ENCODE results near the gene LRRC4.

LRRC4 gene

GRCh38 chr7:128027485-128027980 lies 3.7 kb downstream of the LRRC4 start:
- Histone ChIP-seq H3K9me3 (ENCODE audit: control insufficient read depth, low read length) (no peaks in the 10 kb centered on the region), H4K8ac (ENCODE audit: low read length) (no peak overlapping the region), H3K27ac (ENCODE audit: low read length, poor library complexity, severe bottlenecking) (no peak overlapping the region), H2BK15ac (ENCODE audit: low read depth, poor library complexity, severe bottlenecking) (no peak overlapping the region), H3K27me3 (ENCODE audit: control insufficient read depth in 1 of 2, insufficient read depth in 1 of 2, low read length in 2 of 2) (peaks cover 0 to 6% of the 10 kb centered on the region in 2 experiments), H2BK120ac (ENCODE audit: low read depth, low read length) (no peak overlapping the region), H3K79me1 (replicated peaks; ENCODE audit: low read length, poor library complexity, severe bottlenecking) (peaks cover 33% of the 10 kb centered on the region), H3K14ac (ENCODE audit: low read length in 2 of 2) (no peak overlapping the region), H3K4ac (ENCODE audit: low read depth in 1 of 2, low read length in 2 of 2) (no peak overlapping the region), H3K4me1 (ENCODE audit: control insufficient read depth, insufficient read depth, low read depth, low read length) (peaks cover 12% of the 10 kb centered on the region), H2BK12ac (ENCODE audit: low read length in 2 of 2) (no peak overlapping the region), H3K4me2 (ENCODE audit: low read length, poor library complexity, severe bottlenecking) (no peak overlapping the region), H2AK5ac (ENCODE audit: low read length, severe bottlenecking) (no peak overlapping the region), H4K91ac (ENCODE audit: low read length) (no peak overlapping the region), H2BK5ac (ENCODE audit: low read depth, low read length, poor library complexity, severe bottlenecking) (no peak overlapping the region), H3K18ac (ENCODE audit: low read depth in 1 of 2, low read length in 2 of 2) (no peak overlapping the region), H3K4me3 (ENCODE audit: insufficient read depth in 1 of 2, low read depth in 1 of 2, low read length in 2 of 2) (no peak overlapping the region), H3K9ac (ENCODE audit: low read length) (no peak overlapping the region), H3K23ac (ENCODE audit: low read length in 2 of 2) (no peak overlapping the region), H2AFZ (ENCODE audit: low read depth, low read length) (no peak overlapping the region), H3K36me3 (ENCODE audit: control insufficient read depth in 1 of 2, insufficient read depth in 2 of 2, low read depth in 1 of 2, low read length in 2 of 2) (peaks cover 8 to 20% of the 10 kb centered on the region in 2 experiments)
- 67% methylated on average over 4 of the region's 4 CpGs for WGBS
- no peak for DNase-seq

GRCh38 chr7:128026551-128026950 lies 4.7 kb downstream of the LRRC4 start:
- Histone ChIP-seq H2BK12ac (ENCODE audit: low read length in 2 of 2) (no peak overlapping the region), H3K4me3 (ENCODE audit: insufficient read depth in 1 of 2, low read depth in 1 of 2, low read length in 2 of 2) (no peak overlapping the region), H2BK15ac (ENCODE audit: low read depth, poor library complexity, severe bottlenecking) (no peak overlapping the region), H3K4me2 (ENCODE audit: low read length, poor library complexity, severe bottlenecking) (no peak overlapping the region), H3K23ac (ENCODE audit: low read length in 2 of 2) (no peak overlapping the region), H3K79me1 (replicated peaks; ENCODE audit: low read length, poor library complexity, severe bottlenecking) (peaks cover 33% of the 10 kb centered on the region), H3K27me3 (ENCODE audit: control insufficient read depth in 1 of 2, insufficient read depth in 1 of 2, low read length in 2 of 2) (peaks cover 0 to 6% of the 10 kb centered on the region in 2 experiments), H3K9me3 (ENCODE audit: control insufficient read depth, low read length) (no peaks in the 10 kb centered on the region), H2AK5ac (ENCODE audit: low read length, severe bottlenecking) (no peak overlapping the region), H4K8ac (ENCODE audit: low read length) (no peak overlapping the region), H3K27ac (ENCODE audit: low read length, poor library complexity, severe bottlenecking) (no peak overlapping the region), H2BK120ac (ENCODE audit: low read depth, low read length) (no peak overlapping the region), H4K91ac (ENCODE audit: low read length) (no peak overlapping the region), H3K4me1 (ENCODE audit: control insufficient read depth, insufficient read depth, low read depth, low read length) (peaks cover 11% of the 10 kb centered on the region), H3K14ac (ENCODE audit: low read length in 2 of 2) (no peak overlapping the region), H3K9ac (ENCODE audit: low read length) (no peak overlapping the region), H2AFZ (ENCODE audit: low read depth, low read length) (no peak overlapping the region), H3K36me3 (ENCODE audit: control insufficient read depth in 1 of 2, insufficient read depth in 2 of 2, low read depth in 1 of 2, low read length in 2 of 2) (peaks cover 8 to 20% of the 10 kb centered on the region in 2 experiments), H3K4ac (ENCODE audit: low read depth in 1 of 2, low read length in 2 of 2) (no peak overlapping the region), H2BK5ac (ENCODE audit: low read depth, low read length, poor library complexity, severe bottlenecking) (no peak overlapping the region), H3K18ac (ENCODE audit: low read depth in 1 of 2, low read length in 2 of 2) (no peak overlapping the region)
- 96% methylated on average over 2 of the region's 2 CpGs for WGBS
- DNase-seq = no peak

- Histone ChIP-seq H4K91ac (ENCODE audit: low read length) (no peak overlapping the region), H3K27me3 (ENCODE audit: control insufficient read depth in 1 of 2, insufficient read depth in 1 of 2, low read length in 2 of 2) (peaks cover 0 to 6% of the 10 kb centered on the region in 2 experiments), H3K14ac (ENCODE audit: low read length in 2 of 2) (no peak overlapping the region), H3K18ac (ENCODE audit: low read depth in 1 of 2, low read length in 2 of 2) (no peak overlapping the region), H2BK120ac (ENCODE audit: low read depth, low read length) (no peak overlapping the region), H2AK5ac (ENCODE audit: low read length, severe bottlenecking) (no peak overlapping the region), H2BK15ac (ENCODE audit: low read depth, poor library complexity, severe bottlenecking) (no peak overlapping the region), H3K36me3 (ENCODE audit: control insufficient read depth in 1 of 2, insufficient read depth in 2 of 2, low read depth in 1 of 2, low read length in 2 of 2) (peaks cover 14 to 20% of the 10 kb centered on the region in 2 experiments), H3K23ac (ENCODE audit: low read length in 2 of 2) (no peak overlapping the region), H4K8ac (ENCODE audit: low read length) (no peak overlapping the region), H3K9ac (ENCODE audit: low read length) (no peak overlapping the region), H3K79me1 (replicated peaks; ENCODE audit: low read length, poor library complexity, severe bottlenecking) (peaks cover 33% of the 10 kb centered on the region), H2BK5ac (ENCODE audit: low read depth, low read length, poor library complexity, severe bottlenecking) (no peak overlapping the region), H2BK12ac (ENCODE audit: low read length in 2 of 2) (no peak overlapping the region), H3K27ac (ENCODE audit: low read length, poor library complexity, severe bottlenecking) (no peak overlapping the region), H3K4me1 (ENCODE audit: control insufficient read depth, insufficient read depth, low read depth, low read length) (peaks cover 14% of the 10 kb centered on the region), H3K9me3 (ENCODE audit: control insufficient read depth, low read length) (no peaks in the 10 kb centered on the region), H3K4ac (ENCODE audit: low read depth in 1 of 2, low read length in 2 of 2) (no peak overlapping the region), H3K4me3 (ENCODE audit: insufficient read depth in 1 of 2, low read depth in 1 of 2, low read length in 2 of 2) (no peak overlapping the region), H2AFZ (ENCODE audit: low read depth, low read length) (no peak overlapping the region), H3K4me2 (ENCODE audit: low read length, poor library complexity, severe bottlenecking) (no peak overlapping the region)
- DNase-seq = no peak
- WGBS = 100% methylated on average over 1 of the region's 2 CpGs
Observed at GRCh38 chr7:128025819-128026218, 5.4 kb downstream of the LRRC4 start.

GRCh38 chr7:128025380-128025779 lies 5.9 kb downstream of the LRRC4 start:
- Histone ChIP-seq H3K79me1 (replicated peaks; ENCODE audit: low read length, poor library complexity, severe bottlenecking) (peaks cover 31% of the 10 kb centered on the region), H3K27ac (ENCODE audit: low read length, poor library complexity, severe bottlenecking) (no peak overlapping the region), H3K9ac (ENCODE audit: low read length) (no peak overlapping the region), H4K91ac (ENCODE audit: low read length) (no peak overlapping the region), H3K27me3 (ENCODE audit: control insufficient read depth in 1 of 2, insufficient read depth in 1 of 2, low read length in 2 of 2) (peaks cover 0 to 3% of the 10 kb centered on the region in 2 experiments), H2AFZ (ENCODE audit: low read depth, low read length) (no peak overlapping the region), H3K9me3 (ENCODE audit: control insufficient read depth, low read length) (no peaks in the 10 kb centered on the region), H3K4ac (ENCODE audit: low read depth in 1 of 2, low read length in 2 of 2) (no peak overlapping the region), H4K8ac (ENCODE audit: low read length) (no peak overlapping the region), H3K14ac (ENCODE audit: low read length in 2 of 2) (no peak overlapping the region), H2AK5ac (ENCODE audit: low read length, severe bottlenecking) (no peak overlapping the region), H3K18ac (ENCODE audit: low read depth in 1 of 2, low read length in 2 of 2) (no peak overlapping the region), H2BK5ac (ENCODE audit: low read depth, low read length, poor library complexity, severe bottlenecking) (no peak overlapping the region), H3K4me1 (ENCODE audit: control insufficient read depth, insufficient read depth, low read depth, low read length) (peaks cover 10% of the 10 kb centered on the region), H3K36me3 (ENCODE audit: control insufficient read depth in 1 of 2, insufficient read depth in 2 of 2, low read depth in 1 of 2, low read length in 2 of 2) (peaks cover 16 to 18% of the 10 kb centered on the region in 2 experiments), H2BK120ac (ENCODE audit: low read depth, low read length) (no peak overlapping the region), H3K23ac (ENCODE audit: low read length in 2 of 2) (no peak overlapping the region), H2BK15ac (ENCODE audit: low read depth, poor library complexity, severe bottlenecking) (no peak overlapping the region), H3K4me3 (ENCODE audit: insufficient read depth in 1 of 2, low read depth in 1 of 2, low read length in 2 of 2) (no peak overlapping the region), H3K4me2 (ENCODE audit: low read length, poor library complexity, severe bottlenecking) (no peak overlapping the region), H2BK12ac (ENCODE audit: low read length in 2 of 2) (no peak overlapping the region)
- 75% methylated on average over 6 of the region's 6 CpGs for WGBS
- DNase-seq = no peak

All from mesenchymal stem cell (in vitro differentiated cells and primary cell).